HG03280 (cell line): Measurements from ENCODE around the gene DCDC2B.
A peak's percentile ranks its signal among the peaks of the same experiment; 100 is the strongest.

ENCODE experiments used
- ATAC-seq: cut with Tn5 transposase; IDR thresholded peaks from one replicate; pipeline ENCODE4 v1.9.1; 2021; ENCODE audit warnings: mild to moderate bottlenecking, moderate library complexity; ENCODE audit not compliant: unreplicated experiment

DCDC2B gene

DNA sequence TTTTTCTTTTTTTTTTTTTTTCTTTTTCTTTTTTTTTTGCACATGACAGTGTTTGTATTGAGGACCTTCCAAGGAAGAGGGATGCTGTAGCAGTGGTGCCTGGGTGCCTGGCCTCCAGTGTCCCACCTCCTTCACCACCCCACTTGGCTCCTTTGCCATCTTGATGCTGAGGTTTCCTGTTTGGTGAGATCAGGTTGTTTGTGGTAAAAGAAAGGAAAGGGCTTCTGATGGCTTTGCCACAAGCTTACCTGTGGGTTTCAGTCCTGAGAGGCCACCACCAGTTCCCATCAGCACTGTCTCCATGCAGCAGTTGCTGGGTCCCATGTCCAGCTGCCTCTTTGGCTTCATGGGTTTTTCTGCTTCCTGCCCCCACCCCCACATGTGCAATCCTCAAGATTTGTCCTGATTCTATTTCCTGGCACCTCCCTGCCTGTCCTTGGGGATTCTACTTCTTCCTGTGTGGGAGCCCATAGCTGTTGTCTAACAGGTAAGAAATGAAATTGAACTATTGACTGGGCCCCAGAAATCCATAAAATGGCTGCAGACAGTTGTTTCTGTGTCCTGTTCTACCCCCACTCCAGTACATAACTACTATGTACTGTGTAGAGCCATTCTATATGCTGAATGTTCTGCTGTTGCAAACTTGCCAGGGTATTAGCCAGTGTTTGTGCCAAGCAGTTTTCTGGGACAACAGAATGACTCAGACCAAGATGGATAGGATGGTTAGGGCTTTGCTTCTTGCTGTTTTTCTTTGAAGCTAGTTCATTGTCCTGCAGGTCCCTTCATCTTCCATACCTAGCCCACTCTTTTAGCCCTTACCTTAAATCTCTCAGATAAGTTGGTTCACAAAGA, 12.7 kb upstream of the DCDC2B start:
- no peak for ATAC-seq

GRCh38 chr1:32197074-32197473, 11.8 kb upstream of the DCDC2B start:
- ATAC-seq: no peak

DNA sequence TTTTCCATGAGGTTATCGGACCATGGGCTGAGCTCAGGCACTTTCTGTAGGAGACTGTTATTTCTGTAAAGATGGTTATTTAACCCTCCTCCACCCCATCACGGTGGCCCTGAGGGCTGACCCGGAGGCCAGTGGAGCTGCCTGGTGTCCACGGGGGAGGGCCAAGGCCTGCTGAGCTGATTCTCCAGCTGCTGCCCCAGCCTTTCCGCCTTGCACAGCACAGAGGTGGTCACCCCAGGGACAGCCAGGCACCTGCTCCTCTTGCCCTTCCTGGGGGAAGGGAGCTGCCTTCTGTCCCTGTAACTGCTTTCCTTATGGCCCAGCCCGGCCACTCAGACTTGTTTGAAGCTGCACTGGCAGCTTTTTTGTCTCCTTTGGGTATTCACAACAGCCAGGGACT, 11.1 kb upstream of the DCDC2B start:
- ATAC-seq: no peak

DNA sequence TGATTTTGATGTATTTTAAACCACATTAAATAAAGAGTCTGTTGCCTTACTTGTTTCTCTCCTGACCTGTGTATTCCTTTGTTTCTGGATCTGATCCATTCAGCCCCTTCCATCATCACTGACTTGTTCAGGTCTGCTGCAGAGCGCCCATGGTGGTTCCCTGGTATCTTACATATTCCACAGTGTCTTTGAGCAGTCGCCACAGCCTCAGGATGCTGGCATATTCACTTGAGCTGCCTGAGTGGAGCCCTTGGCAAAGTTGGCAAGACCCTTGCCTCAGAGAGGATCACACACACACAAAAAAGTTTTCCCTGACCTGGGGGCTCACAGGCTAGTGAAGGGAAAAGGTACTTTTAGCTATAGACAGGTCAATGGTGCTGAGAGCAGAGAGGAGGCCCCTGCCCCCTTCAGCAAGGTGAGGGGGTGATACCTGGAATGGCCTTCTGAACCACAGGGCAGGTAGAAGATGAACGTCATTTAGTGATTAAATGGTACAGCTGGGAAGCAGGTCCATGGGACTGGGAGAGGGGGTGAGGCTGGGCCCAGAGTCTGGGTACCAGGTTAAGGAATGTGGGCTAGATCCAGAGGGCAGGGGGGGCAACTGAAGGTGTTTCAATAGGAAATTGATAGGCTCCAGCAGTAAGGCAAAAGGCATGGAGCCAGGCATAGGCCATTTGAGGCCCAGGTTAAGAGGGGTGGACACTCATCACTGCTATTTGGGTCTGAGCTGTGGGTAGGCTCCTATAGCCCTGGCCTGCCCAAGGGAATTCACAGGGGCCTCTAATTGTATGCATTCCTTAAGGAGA, 10.4 kb upstream of the DCDC2B start:
- no peak for ATAC-seq

GRCh38 chr1:32199043-32199716, 9.7 kb upstream of the DCDC2B start:
- ATAC-seq: no peak

DNA sequence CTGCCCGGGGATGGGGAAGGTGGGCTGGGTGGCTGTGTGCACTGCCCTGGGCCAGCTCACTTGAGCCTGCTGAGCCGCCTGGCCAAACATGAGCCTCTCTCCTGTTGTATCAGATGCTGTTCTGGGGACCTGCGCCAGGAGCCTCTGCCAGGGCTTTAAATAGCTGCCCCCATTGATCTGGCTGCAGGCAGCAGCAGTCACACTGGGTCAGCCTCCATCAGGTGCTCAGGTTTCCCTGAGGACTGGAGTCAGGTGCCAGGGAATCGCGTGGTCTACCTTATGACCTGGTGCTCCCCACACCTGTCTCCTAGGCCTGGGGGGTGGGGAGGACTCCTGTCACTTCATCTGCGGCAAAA, 9.2 kb upstream of the DCDC2B start:
- no peak for ATAC-seq

DNA sequence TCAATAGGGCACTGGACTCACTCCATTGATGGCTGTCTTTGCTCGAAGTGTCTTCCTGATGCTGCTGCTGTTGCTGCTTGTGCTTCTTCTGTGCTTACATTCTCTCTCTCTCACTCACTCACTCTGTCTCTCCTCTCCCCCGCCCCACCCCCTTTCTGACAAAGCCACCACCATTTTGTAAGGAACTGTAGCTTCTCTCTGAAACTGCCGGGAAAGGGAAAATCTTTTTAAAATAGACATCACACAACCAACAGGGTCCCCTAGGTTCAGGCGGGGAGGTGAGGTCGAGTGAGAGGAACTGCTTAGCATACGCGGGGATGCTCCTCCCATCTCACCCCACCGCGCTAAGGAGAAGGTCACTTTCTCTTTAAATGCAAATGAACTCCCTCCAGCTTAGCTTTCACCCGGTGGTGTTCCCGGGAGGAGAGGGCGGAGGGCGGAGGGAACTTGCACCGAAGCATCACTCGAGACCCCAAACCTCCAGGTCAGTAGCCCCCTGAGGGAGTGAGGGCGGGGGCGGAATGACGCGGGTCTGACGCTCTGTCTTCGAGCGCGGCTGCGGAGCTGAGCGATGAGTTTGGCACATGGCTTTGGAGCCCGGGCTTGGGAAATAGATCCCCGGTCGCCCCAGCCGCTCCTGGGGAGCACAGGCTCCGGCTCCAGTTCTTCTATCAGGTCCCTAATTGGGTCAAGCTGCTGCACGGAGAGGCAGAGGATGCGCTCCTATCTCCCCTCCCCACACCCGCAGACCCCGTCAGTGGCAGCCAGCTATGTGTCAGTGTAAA, 8.5 kb upstream of the DCDC2B start, which contains the start of gene CCDC28B:
TSS of gene CCDC28B (plus strand) at position 370 of the 785 bp plus-strand sequence. CDS start 1,341 bp downstream, outside the sequence.
- ATAC-seq: no peak

GRCh38 chr1:32201011-32201855, 7.7 kb upstream of the DCDC2B start:
- no peak for ATAC-seq

DNA sequence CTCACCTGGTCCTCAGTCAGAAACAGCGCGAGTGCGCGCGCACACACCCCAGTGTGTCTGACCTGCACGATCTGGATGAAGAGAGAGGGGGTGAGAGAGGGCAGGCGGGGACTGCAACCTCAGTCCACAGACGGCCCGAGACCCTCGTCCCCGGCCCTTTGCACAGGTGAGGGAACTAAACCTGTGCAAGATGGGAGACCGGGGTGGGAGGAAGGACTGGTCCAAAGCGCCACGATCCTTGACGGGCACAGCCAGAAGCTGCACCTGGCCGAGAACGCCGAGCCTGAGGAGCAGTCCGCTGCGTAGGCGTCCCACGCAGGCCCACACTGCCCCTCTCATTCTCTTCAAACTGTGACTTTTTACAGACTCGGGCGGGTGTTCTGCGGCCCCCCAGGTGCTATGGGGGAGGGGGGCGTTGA, 3.9 kb upstream of the DCDC2B start:
- ATAC-seq: no peak

DNA sequence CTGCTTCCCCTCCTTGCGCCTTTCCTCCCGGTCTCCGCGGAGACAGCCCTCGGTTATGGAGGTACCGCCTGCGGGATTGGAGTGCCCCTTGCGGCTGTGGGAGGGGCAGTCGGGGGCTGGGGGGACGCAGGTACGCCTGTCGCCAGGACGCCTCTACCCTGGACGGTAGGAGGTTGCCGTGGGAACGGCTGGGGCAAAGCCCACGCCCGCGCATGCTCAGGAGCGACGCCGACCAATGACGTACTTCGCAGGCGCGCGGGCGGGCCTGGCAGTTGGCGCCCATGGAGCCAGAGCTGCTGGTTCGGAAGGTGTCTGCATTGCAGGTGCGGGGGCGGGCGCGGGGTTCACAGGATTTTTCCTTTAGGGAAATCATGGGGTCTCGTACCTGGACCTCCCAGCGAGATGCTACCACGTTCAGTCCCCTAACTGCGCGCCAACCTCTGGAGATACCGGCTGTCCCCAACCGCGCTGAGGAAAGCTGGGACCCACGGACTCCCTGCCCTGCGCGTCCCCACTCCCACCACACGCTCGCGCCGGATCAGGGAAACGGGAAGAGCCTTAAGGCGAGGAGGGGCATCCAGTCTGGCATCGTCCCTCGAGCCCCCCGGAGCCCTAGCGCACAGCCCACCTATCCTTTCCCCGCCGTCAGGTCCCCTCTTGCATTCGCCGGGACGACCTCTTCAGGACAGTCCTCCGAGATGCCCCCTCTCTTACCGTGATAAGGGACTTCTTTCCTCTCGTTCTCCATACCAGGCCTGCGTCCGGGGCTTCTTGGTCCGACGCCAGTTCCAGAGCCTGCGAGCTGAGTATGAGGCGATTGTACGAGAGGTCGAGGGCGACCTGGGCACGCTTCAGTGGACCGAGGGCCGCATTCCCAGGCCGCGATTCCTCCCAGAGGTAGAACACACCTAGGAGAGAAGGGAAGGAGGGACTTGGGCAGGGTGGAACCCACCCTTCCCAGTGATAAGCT, 3.2 kb upstream of the DCDC2B start, which contains the start of gene IQCC:
TSS of gene IQCC (plus strand) at position 271 of the 970 bp plus-strand sequence. CDS start at position 282, 11 bp downstream.
- peak; percentile 62 for ATAC-seq

GRCh38 chr1:32208469-32208868, 420 bp upstream of the DCDC2B start:
- ATAC-seq: no peak

GRCh38 chr1:32215629-32216480, 7.0 kb downstream of the DCDC2B start:
- ATAC-seq: no peak

DNA sequence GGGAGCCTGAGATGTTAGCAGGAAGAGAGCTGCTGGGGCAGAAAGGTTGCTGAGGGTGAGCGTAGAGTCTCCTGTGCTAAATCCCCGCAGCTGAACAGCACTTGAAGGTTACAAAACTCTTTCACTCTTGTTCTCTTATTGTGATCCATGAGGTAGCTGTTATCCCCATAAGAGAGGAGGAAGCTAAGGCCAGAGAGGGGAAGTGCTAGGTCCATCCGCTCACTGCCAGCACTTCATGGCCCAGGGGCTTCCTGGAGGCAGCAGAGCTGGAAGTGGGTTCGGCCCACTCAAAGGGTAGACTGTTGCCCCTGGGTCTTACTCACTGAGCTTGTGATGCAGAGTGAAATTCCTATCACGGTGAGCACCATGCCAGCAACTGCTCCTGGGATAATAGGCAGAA, 7.7 kb downstream of the DCDC2B start:
- ATAC-seq: no peak

- ATAC-seq: no peak
These were observed 10.1 kb downstream of the DCDC2B start for GRCh38 chr1:32219022-32219421.

DNA sequence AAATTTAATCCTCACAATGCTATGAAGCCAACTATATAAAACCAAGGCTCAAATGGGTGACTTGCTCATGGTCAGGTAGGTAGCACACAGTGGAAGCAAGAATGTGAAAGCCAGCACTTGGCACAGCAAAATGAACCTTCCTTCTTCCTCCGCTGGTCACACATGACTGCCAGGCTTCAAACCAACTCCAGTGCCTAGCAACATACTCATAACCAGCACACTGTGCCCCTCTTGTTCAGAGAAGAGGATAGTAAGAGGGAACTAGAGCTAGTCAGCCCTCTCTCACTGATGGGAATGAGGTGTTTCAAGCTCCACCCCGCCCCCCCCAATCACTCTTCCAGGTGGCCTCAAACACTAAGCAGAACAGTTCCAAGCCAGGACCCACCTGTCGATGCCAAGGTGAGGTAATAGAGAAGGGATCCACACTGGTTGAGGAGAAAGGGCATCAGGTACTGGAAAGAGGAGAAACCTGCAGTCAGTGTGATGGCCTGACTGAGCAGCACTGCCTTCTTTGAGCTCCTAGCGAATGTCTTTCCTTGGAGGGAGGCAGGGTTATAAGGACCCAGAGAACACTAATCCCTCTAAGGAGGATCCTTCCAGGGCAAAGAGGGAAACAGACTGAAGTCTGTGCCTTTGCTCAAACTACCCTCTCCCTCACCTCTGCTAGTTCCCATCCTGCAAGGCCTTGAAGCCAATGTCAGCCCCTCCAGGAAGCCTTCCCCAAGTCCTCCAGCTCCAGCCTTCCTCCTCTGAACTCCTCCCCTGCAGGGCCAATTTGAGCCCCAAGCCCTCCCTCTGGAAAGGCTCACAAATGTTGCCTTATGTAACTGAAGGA, 12.1 kb downstream of the DCDC2B start:
- ATAC-seq: no peak

DNA sequence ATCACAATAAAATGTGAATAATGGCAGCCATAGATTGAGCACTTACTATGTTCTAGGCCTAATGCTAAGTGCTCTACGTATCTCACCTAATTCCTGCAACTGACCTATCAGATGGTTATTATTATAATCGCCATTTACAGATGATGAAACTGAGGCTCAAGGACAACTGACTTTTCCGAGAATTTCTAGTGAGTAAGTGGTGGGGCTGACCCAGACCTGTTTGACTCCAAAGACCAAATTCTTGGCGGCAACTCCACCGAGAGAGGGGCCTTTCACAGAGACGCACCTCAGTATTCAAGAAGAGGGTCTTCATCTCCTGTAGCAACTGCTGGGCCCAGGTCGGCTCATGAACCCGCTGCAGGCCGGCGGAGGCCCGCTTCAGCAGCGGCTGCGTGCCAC, 12.7 kb downstream of the DCDC2B start:
- ATAC-seq: no peak
